ENCODE results near the gene NUP43. TPM values are rescaled to one million over a fixed set of nuclear protein-coding genes. Genes with fewer than 3 reads are reported as not detected.

NUP43 gene
- total RNA-seq (2021; fragmentation: NEBNext Ultra II Directional; extraction: Animal tissue kit (Norgen Biotek cat#: 25700)), result 10 to 100 TPM; 29.6 to 43.3 (median 37.2) TPM
- long read RNA-seq, partial matches to known transcripts, result 0 of 4 reads
- long read RNA-seq, other reads (novel, unspliced or antisense), result 1 of 4 reads

DNA sequence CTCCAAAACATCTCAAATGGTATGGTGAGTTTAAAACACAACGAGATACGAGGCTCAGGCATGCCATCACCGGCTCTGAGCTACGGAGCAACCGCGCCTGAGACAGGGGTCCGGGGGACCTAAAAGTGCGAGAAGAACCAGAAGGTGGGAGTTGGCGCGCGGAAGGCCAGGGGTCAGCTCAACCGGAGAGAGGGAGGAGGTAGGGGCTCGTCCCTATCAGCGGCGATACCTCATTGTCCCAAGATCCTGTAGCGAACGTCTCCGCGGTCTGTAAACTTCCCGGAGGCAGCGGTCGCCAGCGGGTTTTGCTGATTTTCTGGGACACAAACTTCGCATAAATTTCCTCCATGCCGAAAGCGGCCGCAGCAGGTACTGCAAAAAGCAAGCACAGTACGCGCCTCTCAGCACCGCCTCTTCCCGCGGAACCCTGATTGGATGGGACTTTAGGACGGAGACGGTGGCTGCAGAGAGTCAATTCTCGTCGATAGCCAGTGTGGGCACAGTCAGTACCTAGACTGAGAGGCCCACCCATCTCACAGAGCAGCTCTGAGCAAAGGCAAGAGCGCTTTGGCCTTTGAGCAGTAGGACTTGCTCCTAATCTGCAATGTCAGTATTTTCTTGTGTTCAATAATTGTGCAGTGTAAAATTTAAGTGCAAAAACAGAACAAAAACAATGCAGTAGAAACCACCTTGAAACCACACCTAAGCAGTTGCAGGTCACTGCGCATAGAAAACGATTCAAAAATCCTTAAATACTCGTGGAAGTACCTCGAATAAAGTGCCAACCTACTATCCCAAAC lies at the start of gene NUP43:
Gene NUP43, minus strand, starts transcription at position 383 of the 800 bp plus-strand sequence. Its CDS starts 34 bp downstream, at position 349.
- Mint-ChIP-seq H3K4me1 (ENCODE audit: low read depth) (peaks cover 27% of the 10 kb centered on the region), H3K27me3 (ENCODE audit: insufficient read depth) (peaks cover 1% of the 10 kb centered on the region; the same call in 1 of the 2 replicates), H3K36me3 (ENCODE audit: low read depth) (no peaks in the 10 kb centered on the region; the same call in 1 of the 2 replicates), H3K27ac (peak within 1 kb of the TSS; percentile 90), H3K4me3 (peak within 1 kb of the TSS; percentile 100), H3K9me3 (no peaks in the 10 kb centered on the region)
- TF ChIP-seq, protein P1, sequence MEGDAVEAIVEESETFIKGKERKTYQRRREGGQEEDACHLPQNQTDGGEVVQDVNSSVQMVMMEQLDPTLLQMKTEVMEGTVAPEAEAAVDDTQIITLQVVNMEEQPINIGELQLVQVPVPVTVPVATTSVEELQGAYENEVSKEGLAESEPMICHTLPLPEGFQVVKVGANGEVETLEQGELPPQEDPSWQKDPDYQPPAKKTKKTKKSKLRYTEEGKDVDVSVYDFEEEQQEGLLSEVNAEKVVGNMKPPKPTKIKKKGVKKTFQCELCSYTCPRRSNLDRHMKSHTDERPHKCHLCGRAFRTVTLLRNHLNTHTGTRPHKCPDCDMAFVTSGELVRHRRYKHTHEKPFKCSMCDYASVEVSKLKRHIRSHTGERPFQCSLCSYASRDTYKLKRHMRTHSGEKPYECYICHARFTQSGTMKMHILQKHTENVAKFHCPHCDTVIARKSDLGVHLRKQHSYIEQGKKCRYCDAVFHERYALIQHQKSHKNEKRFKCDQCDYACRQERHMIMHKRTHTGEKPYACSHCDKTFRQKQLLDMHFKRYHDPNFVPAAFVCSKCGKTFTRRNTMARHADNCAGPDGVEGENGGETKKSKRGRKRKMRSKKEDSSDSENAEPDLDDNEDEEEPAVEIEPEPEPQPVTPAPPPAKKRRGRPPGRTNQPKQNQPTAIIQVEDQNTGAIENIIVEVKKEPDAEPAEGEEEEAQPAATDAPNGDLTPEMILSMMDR (IDR thresholded peaks at IDR 0.05), result peak; percentile 75
- DNase-seq, result peak; percentile 92

DNA sequence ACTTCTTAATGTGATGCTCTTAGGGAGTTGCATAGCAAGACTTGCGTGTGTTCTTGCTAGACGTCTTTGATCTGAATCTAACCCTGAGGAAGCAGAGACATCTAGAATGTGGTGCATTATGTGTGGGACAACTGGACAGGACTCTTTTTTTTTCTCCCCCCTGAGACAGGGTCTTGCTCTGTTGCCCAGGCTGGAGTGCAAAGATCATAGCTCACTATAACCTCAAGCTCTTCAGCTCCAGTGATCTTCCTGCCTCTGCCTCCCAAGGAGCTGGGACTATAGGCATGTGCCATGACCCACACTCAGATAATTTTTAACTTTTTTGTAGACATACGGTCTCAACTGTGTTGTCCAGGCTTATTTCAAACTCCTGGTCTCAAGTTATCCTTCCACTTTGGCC lies 37.2 kb upstream of the NUP43 start:
- Mint-ChIP-seq H3K4me3 (no peak overlapping the region), H3K9me3 (no peaks in the 10 kb centered on the region), H3K4me1 (ENCODE audit: low read depth) (no peaks in the 10 kb centered on the region; the same call in 1 of the 2 replicates), H3K36me3 (ENCODE audit: low read depth) (peaks cover 20% of the 10 kb centered on the region), H3K27me3 (ENCODE audit: insufficient read depth) (no peaks in the 10 kb centered on the region), H3K27ac (no peak overlapping the region)
- TF ChIP-seq, protein P1 (IDR thresholded peaks at IDR 0.05), result no peak
- no peak for DNase-seq

DNA sequence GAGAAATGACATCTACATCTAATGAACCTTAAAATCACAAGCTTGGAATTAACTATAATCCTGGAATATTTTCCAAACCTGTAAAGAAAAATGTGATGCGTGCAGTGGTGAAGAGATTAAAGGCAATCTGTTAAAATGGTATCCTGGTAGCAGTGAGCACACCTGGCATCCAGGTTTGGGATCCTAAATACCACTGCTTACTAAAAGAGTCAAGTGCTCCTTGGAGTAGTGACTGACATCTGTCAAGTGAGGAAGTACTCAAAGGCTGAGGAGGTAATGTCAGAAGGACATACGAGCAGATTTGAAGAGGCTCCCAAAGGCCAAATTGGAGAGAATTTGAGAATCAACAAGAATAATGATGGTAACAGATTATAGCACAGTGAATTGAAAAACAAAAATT lies 36.0 kb upstream of the NUP43 start:
- Mint-ChIP-seq H3K9me3 (no peaks in the 10 kb centered on the region), H3K36me3 (ENCODE audit: low read depth) (peaks cover 13% of the 10 kb centered on the region), H3K4me1 (ENCODE audit: low read depth) (no peaks in the 10 kb centered on the region; the same call in 1 of the 2 replicates), H3K27me3 (ENCODE audit: insufficient read depth) (no peaks in the 10 kb centered on the region), H3K4me3 (no peak overlapping the region), H3K27ac (no peak overlapping the region)
- no peak for DNase-seq
- TF ChIP-seq, protein P1 (IDR thresholded peaks at IDR 0.05), result no peak

DNA sequence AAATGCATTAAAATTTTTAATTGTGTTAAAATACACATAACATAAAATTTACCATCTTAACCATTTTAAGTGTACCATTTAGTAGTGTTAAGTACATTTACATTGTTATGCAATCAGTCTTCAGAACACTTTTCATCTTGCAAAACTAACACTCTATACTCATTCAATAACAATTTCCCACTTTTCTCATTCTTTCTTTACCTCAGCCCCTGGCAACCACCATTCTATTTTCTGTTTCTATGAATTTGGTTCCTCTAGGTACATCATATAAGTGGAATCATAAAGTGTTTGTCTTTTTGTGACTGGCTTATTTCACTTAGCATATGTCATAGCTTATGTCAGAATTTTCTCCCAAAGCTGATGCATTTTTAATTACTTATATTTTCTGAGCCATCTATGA lies 35.4 kb upstream of the NUP43 start:
- H3K4me3 Mint-ChIP-seq, result no peak overlapping the region
- H3K36me3 Mint-ChIP-seq (ENCODE audit: low read depth), result peaks cover 13% of the 10 kb centered on the region
- no peaks in the 10 kb centered on the region for H3K27me3 Mint-ChIP-seq (ENCODE audit: insufficient read depth)
- no peaks in the 10 kb centered on the region; the same call in 1 of the 2 replicates for H3K4me1 Mint-ChIP-seq (ENCODE audit: low read depth)
- no peak for DNase-seq
- H3K27ac Mint-ChIP-seq, result no peak overlapping the region
- no peaks in the 10 kb centered on the region for H3K9me3 Mint-ChIP-seq
- TF ChIP-seq, protein P1 (IDR thresholded peaks at IDR 0.05), result no peak

DNA sequence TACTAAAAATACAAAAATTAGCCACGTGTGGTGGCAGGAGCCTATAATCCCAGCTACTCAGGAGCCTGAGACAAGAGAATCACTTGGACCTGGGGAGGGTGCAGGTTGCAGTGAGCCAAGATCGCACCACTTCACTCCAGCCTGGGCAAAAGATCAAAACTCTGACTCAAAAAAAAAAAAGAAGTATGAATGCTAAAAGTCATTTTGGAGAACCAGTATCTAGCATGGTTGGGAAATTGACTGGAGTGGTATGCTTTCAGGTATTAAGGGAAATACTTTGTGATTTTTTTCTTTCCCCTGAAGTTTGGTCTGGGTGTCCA lies 33.3 kb upstream of the NUP43 start:
- TF ChIP-seq, protein P1 (IDR thresholded peaks at IDR 0.05), result no peak
- H3K4me3 Mint-ChIP-seq, result no peak overlapping the region

More for the DNA sequence above, 33.3 kb upstream of the NUP43 start:
- Mint-ChIP-seq H3K27me3 (ENCODE audit: insufficient read depth) (no peaks in the 10 kb centered on the region), H3K36me3 (ENCODE audit: low read depth) (peaks cover 13% of the 10 kb centered on the region), H3K27ac (no peak overlapping the region), H3K4me1 (ENCODE audit: low read depth) (no peaks in the 10 kb centered on the region; the same call in 1 of the 2 replicates), H3K9me3 (no peaks in the 10 kb centered on the region)
- DNase-seq, result no peak

All from HFFc6 (cell line).